Amniotic epithelial cell (primary cell): ENCODE results near the gene ZNF534.
"Not testable (repeated sequence)": the region's sequence is repeated elsewhere in the genome, so short reads cannot be mapped to it uniquely, and the experiment has no call there.

Experiments used
- DNase-seq: peaks from one replicate; pipeline ENCODE4 v3.0.0-alpha.2; 2010; ENCODE audit warnings: low read depth

ZNF534 gene

GRCh38 chr19:52428937-52429336, at the start of gene ZNF534:
Gene ZNF534, plus strand, starts transcription at chr19:52429148. Its CDS starts 2,327 bp downstream, at chr19:52431475.
- no peak for DNase-seq

GRCh38 chr19:52391135-52391534, 37.8 kb upstream of the ZNF534 start:
- no peak for DNase-seq

GRCh38 chr19:52397310-52398080, 31.5 kb upstream of the ZNF534 start, which contains the start of gene ZNF528:
Gene ZNF528, plus strand, starts transcription at chr19:52397849. Its CDS starts 4,165 bp downstream, at chr19:52402014.
- peak; percentile 90 for DNase-seq

- peak; percentile 14 for DNase-seq
Measured at GRCh38 chr19:52398081-52398441, 30.9 kb upstream of the ZNF534 start.

GRCh38 chr19:52410276-52410675, 18.7 kb upstream of the ZNF534 start:
- DNase-seq, result no peak

GRCh38 chr19:52415711-52416110, 13.2 kb upstream of the ZNF534 start:
- DNase-seq, result no peak

- DNase-seq, result no peak
Measured at GRCh38 chr19:52442179-52442578, 13.2 kb downstream of the ZNF534 start.

GRCh38 chr19:52444506-52444905, 15.6 kb downstream of the ZNF534 start:
- DNase-seq, result no peak

- no peak for DNase-seq
Measured at GRCh38 chr19:52451241-52451640, 22.3 kb downstream of the ZNF534 start.

GRCh38 chr19:52453324-52454094, 24.6 kb downstream of the ZNF534 start, which contains the start of gene ZNF578:
Gene ZNF578, plus strand, starts transcription at chr19:52453553. Its CDS starts 48,293 bp downstream, at chr19:52501846.
- peak; percentile 85 for DNase-seq

GRCh38 chr19:52464798-52465470, 36.0 kb downstream of the ZNF534 start:
- no peak for DNase-seq

GRCh38 chr19:52473655-52474350, 44.9 kb downstream of the ZNF534 start:
- DNase-seq, result no peak

- no peak for DNase-seq
Measured at GRCh38 chr19:52474351-52475127, 45.6 kb downstream of the ZNF534 start.

- DNase-seq, result not testable (repeated sequence)
Measured at GRCh38 chr19:52484111-52484743, 55.3 kb downstream of the ZNF534 start.

- DNase-seq, result not testable (repeated sequence)
Measured at GRCh38 chr19:52485064-52485463, 56.1 kb downstream of the ZNF534 start.

GRCh38 chr19:52485561-52486240, 56.8 kb downstream of the ZNF534 start:
- not testable (repeated sequence) for DNase-seq

- no peak for DNase-seq
Measured at GRCh38 chr19:52492201-52492993, 63.4 kb downstream of the ZNF534 start.

- no peak for DNase-seq
Measured at GRCh38 chr19:52492994-52493470, 64.1 kb downstream of the ZNF534 start.

- DNase-seq, result no peak
Measured at GRCh38 chr19:52494518-52494917, 65.6 kb downstream of the ZNF534 start.
